Tongue (tissue), 2 donors: ENCODE measurements around the gene CHRND. TPM values are rescaled to one million over a fixed set of nuclear protein-coding genes. Genes with fewer than 3 reads are reported as not detected.

Source experiments
- DNase-seq: peaks from one replicate; pipeline ENCODE4 v3.0.0-alpha.2; 2015
- total RNA-seq: library from RNA; depleted of rRNA; stranded (reverse); fragments of >200 nt; gene quantifications from one replicate; pipeline ENCODE4 v1.2.3, GENCODE V29; 2014

Gene CHRND
- total RNA-seq = 34.2 TPM

DNA sequence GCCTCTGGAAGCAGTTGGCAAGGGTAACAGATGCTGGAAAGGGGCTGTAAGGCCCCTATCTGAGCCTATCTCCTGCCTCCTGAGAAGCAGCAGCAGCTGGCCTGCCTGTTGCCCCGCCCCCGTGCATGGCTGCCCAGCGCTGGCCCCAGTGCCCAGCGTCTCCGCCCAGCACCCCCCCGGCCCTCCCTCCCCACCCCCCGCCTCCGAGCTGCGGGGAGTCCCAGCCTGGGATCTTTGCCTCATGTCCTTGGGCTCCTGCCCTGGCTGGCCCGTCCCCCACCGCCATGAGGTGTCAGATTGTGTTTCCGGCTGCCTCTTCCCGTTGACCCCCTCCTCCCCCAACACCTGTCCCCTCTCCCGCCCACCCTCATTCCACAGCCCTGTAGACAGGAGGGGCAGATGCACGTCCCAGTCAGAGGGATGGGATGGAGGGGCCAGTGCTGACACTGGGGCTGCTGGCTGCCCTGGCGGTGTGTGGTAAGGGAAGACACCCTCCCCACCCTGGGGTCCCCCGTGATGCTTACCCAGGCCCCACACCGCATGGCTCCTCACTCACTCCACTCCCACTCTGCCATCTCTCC, at the start of gene CHRND:
Gene CHRND (plus strand): TSS at position 370 of the 581 bp plus-strand sequence. CDS start 56 bp downstream, at position 426.
- DNase-seq = peak; percentile 96

DNA sequence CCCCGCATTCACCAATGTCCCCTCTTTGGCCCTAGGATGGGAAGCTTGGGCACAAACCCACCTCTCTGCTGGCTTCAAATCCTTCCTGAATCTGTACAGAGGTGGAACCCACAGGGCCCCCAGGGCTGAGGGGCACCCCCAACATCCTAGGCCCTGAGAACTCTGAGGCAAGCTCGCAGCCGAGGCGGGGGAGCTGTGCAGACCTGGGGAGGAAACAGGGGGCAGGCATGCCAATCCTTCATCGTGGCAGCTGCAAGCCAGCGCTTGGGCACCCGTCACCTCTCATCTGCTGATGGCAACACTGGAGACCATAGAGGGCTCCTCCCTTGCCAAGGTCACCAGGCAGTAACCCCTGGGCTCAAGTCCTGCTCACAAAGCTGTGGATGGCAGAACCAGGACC, 49.2 kb upstream of the CHRND start:
- no peak for DNase-seq

DNA sequence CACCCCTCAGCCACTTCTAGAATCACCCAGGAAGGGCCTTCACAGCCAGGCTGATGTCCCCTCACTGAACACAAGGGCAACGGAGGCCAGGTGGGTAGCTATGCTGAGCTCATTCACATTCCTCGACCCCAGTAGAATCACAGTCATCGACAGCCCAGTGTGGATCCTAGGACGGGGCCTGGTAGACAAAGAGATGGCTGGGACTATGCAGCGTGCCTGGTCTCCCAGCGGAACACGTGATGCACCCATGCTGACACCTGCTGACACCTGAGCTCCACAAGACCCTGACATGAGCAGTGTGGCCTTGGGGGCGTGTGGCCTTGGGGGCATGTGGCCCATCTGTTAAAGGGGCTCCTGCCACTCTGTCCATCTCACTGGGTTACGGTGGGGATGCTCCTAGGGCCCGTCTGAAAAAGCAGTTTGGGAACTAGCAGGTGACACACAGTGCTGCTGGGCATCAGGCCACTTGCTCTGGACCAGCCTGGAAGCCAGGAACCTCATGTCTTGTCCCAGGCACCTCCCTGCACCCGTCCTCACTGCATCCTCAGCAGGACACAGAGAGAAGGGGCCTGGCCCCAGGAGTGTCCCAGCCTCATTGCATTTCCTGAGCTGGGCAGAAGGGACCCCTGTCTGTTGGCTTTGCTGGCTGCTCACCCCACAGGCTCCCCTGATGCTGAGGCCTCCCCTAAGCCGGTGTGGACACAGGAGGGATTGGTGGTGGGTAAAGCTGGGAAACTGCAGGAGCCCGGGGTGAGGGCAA, 48.0 kb upstream of the CHRND start:
- DNase-seq = no peak

DNA sequence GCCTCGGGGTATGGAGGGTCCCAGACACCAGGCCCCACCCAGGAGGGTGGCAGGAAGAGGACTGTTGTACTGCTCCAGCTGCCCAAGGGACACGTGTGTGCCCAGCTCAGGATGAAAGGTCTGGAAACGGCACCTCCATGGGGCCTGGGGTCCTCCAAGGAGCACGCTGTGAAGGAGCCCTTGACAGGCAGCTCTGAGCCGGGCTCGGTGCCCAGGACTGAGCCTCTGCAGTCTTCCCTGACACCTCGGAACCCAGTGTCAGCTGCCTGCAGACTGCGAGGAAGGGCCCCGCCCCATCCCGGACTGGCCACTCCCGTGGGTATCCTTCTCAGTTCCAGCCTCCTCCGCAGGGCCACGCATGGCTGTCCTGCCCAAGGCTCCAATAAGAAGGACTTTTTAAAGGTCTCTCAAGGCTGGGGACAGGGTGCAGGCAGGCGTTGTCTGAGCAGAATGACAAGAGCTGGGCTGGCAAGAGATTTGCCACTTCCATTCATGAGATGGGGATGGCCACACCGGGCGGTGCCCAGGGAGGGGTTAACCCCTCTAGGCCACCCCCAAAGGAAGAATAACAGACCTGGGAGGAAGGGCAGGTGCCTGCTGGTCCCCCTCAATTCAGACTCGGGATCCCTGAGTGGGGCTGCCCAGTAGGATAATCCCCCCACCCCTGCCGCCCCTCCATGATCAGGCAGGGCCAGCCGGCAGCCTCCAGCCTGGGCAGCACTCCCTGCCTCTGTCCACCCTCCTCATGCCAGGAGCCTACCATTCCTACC, 47.2 kb upstream of the CHRND start:
- DNase-seq = no peak

DNA sequence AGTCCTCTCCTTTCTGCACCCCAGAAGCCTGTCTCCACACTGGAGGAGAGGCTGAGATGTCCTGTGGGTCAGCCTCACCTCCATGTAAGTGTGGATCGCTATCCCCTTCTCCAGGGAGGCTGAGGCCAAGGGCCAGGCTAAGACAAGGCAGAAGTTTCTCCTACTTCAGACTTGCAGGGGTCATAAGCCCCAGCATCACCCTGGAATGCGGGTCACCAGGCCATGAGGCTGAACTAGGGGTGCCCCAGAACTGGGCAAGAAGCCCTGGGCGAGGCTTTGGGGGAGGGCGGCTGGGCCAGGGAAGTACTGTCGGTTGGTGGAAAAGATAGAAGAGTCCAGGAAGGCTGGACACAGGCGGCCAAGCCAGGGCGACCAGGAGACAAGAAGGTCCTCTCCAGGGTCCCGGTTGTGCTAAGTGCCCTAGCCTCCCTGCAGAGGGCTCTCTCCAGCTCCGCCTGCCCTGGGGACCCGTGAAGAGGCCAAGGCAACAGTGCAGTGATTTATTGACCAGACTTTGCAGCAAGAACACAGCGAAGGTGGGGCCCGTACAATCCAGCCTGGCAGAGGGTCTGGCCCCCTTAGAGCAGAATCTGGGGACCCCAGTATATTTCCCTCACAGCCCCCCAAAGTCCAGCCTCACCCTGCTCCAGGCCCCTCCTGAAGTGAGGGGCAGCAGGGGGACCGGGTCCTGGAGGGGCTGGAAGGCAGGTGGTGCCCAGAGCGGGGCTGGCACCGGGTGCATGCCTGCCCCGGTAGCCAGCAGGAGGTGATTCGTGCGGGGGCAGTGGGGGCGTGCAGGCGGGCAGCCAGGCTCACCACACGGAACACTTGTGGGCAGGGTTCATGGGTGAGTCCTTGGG, 46.4 kb upstream of the CHRND start:
- DNase-seq = no peak

DNA sequence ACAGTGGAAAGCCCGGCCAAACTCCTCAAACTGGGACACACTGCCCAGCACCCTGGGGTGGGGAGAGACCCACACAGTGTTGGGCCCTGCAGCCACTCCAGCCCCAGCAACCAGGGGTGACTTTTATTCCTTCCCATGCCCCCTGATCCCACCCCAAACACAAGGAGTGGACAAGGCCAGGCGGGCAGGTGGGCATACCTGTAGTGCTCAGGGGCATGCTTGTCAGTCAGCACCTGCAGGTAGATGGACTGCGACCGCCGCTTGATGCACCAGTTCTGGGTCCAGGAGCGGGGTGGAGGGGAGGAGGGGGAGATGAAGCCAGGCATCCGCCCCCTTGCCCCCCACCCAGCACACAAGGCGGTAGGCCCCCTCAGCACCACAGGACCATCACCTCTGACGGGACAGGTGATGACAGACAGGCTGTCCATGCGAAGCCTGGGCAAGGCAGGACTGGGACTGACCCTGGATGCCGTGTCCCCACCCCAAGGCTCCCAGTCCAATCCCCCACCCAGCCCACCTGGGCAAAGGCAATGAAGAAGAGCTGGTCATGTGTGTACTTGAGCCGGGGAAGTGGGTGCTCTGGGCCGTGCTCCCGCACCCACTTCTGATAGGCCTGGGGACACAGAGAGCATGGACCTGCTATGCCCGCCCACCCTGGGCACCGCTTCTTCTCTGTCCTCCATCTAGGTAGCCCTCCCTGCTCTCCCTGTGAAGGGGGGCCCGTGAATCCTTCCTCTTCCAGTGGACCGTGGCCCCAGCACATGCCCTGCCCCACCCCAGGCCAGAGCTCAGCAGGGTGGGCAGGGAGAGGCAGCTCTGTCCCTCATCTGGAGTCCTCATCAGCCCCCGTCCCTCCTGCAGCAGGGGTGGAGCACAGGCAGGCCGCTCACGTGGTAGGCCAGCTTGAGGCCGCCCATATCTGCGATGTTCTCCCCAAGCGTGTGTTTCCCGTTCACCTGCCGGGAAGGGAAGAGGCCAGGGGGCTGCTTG, 45.5 kb upstream of the CHRND start:
- DNase-seq = no peak

DNA sequence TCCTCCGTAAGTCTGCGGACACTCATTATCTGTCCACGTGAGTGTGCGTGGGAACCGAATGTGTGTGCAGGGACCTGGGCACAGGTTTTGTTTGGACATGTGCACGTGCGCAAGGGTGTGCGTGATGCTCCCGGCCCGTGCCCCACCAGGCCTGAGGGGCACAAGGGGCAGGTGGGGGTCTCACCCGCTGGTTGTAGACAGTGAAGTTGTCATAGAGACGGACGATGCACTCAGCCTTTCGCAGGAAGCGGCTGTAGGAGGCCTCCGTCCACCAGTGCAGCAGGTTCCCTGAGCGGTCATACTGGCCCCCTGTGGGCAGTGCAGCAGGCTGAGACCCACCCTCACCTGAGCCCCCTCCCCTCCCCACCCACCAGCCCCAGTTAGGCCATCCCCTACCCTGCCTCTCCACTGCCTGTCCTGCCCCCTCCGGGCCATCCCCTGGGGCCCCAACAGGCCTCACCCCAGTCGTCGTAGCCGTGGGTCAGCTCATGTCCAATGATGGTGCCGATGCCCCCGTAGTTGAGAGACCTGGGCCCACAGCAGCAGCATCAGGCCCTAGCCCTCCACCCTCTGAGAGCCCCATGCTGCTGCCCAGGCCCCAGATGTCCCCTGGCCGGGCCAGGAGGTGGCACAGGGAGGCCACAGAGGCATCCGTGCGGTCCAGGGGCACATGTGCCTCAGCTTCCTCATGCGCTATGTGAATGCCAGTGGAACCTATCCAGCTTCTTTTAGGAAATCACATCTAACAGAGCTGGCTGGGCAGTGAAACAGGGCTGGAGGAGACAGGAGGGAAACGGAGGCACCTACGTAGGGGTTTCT, 44.4 kb upstream of the CHRND start:
- no peak for DNase-seq

DNA sequence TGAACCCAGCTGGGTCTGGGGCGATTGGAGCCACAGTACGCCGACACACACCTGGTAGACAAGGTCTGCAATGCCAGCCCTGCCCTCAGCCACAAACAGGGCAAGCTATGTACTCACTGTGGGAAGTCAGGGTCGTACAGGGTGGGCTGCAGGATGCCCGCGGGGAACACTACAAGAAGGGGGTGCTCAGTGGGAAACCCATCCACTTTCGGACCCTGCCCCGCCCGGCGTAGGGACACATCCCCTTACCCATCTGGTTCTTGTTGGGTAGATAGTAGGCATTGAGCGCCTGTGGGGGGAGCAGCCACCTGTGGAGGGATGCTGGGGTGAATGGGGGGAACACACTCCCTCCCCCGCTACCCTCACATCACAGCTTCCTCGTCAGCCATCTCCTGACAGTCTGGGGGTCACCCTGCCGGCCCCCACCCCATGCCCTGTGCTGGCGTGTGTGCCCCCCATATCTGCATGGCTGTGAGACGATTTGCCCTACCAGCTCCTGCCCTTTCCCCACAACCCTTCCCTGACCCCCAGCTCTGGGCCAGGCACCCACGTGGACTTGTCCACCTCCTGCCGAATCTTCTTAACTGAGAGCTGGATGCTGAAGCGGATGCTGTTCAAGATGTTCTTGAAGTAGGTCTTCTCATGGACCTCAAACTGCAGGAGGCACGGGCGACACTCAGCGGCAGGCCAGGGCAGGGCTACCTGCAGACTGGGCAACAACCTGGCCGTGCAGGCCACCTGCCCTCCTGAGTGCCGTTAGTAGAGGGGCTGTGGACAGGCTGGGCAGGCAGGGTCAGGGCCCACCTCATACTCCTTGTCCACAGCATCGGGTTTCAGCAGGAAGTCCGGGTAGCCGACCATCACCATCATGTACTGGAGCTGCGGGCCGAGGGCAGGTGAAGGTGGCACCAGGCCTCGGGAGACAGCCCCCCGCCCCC, 43.4 kb upstream of the CHRND start:
- no peak for DNase-seq

DNA sequence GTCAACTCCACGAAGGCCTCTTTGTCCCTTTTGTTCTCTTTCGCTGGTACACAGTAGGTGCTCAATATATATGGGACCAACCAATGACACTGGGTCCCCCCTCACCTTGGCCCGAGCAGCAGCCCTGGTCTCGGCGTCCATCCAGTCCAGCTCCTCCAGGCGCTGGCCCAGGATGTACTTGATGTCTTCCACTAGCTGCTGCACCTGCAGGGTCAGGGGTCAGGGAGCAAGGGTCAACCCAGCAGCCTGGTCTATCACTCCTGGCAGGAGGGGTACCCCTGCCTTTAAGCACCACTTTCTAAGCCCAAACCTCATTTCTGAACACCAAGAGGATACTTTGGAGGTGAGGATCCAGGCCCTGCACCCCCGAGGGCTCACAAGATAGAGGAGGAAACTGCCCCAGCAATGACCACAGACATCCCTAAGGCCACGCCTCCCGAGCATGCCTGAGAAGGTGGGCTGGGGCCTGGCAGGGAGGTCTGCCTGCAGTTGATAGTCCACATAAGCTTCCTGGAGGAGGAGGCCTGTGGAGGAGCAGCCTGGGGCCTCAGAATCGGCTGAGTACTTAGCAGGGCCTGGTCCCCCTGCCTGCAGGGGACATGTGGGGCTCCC, 42.5 kb upstream of the CHRND start:
- no peak for DNase-seq

DNA sequence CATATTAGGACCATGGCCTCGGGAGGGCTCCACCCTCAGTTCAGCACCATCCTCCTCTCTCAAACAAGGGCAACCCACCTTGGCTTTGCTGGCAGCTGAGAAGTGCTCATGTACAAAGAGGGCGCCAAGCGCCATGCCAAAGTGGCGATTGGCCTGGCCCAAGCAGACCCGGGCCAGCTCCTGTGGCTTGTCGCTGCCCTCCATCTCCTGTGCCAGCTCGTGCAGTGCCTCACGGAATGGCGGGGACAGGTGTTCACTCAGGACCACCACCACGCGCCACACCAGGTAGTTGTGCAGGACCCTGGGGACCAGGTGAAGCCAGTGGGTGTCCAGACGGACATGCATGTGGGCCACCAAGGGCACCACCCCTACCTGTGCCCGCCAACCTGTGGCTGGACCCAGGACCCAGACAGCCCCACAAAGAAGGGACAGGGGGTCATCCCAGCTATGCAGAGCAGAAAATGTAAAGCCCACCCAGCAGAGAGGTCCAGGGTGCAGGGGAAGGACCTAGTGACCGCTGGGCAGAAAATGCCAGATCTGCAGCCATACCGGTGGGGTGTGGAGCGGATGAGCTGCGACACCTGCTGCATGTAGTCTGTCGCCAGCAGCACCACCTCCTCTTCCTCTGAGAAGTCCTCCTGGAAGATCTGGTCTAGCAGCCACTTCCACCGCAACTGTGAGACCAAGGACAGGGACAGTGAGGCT, 41.9 kb upstream of the CHRND start:
- DNase-seq = no peak

DNA sequence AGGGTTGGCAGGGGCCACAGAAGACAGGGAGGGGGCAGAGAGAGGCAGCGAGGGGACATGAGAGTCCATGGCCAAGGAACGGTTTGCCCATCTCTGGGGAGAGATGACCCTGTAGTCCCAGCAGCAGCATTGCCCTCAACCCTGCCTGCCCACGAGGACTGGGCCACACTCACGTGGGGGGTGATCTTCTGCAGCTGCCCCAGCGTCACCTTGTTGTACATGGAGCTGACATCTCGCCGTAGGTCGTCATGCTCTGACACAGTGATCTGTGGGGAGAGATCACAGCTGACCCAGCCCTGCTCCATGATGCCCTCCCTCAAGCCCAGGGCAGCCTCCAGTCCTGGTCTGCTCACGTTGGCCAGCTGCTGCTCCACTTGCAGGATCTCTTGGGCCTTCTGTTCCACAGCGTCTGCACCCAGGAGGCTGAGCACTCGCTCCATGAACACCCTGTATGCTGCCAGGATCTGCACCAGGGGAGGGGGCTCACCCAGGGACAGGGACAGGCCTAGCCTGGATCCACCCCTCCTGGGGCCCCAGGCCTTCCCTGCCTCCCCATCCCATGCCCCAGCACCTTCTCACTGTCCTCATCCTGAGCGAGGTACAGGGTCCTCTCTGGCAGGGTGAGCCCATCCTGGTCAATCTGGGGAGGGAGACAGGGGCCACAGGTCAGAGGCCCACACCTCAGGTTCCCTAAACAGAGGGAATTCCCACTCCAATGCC, 41.2 kb upstream of the CHRND start:
- no peak for DNase-seq

DNA sequence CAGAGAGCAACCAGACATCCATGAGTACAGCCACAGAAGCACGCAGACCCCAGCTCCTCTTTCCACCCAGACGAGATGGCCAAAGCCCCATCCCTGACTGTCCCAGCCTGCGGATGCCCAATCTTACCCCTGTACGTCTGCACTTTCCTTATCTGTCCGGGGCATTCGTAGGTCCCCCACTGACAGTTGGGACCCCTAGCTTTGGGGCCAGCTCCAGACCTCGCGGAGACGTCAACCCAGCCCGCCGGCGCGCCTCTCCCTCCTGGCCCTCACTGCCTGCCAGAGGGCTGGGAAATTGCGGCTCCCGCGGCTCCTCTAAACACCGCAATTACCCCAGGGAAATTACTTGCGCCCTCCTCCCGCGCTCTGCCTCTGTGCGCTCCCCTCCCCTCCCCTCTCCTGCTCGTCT, 40.6 kb upstream of the CHRND start:
- DNase-seq = no peak

DNA sequence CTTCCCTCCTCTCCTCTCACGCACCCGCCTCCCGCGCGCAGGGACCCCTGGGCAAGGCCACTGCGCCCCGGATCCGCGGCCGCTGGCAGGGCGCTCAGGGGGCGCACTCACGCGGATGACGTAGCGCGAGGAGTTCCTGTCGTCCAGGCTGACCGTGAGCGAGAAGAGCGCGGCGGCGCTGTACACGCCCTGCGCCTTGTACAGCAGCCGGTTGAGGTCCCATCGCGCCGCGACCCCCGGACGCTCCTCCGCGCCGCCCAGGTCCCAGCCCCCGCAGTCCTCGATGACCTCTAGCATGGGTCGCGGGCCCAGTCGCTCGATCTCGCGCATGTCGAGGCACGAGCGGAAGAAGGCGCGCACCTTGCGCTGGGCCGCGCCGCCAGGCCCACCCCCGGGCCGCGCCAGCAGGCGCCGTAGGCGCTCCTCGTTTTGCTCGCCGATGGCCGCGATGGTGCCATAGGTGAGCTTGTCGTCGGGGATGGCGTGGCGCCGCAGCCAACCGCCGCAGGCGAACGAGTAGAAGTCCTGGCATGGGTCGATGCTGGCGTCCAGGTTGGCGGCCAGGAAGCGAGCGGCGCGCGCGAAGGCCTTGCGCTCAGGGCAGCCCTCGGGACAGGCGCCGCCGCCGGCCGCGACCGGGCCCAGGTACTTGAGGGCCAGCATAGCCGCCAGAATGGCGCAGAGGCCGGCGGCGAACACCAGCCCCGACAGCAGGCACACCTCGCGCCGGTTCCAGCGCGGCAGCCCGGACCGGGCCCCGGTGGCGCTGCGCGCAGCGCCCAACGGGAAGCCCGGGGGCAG, 40.0 kb upstream of the CHRND start:
- no peak for DNase-seq

DNA sequence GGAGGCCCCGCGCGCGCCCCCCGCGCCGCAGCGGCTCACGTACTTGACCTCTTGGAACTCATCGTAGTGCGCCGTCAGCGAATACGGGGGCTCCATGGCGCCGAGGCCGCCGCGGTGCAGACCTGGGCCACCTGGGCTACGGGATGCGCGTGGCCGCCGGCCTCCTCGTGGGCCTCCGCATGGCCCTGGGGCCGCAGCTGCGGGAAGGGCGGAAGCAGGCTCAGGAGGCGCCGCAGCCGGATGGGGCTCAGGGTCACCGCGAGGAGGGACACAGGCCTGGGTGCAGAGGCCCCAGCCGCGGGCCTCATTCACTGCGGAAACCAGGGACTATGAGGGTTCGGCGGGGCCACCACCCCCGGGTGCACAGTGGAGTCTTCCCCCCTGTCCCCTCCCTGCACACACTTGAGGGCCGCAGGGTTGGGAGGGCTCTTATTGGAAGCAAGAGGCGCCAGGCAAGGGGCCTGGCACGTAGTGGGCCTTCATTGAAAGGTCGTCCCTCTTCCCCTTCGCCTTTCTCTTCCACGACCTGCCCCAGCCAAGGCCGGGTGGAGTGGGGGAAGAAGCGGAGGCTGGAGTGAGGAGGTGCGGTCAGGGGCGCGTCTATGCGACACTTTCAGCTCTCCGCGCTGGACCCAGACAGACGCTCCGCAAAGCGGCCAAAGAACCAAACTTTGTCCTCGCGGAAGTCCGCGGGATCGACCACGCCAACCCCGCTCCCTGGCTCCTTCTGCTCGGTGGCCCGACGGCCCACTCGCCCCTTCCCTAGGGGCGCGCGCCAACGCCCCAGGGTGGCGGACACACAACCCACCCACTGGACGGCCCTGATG, 39.2 kb upstream of the CHRND start:
- DNase-seq = no peak

DNA sequence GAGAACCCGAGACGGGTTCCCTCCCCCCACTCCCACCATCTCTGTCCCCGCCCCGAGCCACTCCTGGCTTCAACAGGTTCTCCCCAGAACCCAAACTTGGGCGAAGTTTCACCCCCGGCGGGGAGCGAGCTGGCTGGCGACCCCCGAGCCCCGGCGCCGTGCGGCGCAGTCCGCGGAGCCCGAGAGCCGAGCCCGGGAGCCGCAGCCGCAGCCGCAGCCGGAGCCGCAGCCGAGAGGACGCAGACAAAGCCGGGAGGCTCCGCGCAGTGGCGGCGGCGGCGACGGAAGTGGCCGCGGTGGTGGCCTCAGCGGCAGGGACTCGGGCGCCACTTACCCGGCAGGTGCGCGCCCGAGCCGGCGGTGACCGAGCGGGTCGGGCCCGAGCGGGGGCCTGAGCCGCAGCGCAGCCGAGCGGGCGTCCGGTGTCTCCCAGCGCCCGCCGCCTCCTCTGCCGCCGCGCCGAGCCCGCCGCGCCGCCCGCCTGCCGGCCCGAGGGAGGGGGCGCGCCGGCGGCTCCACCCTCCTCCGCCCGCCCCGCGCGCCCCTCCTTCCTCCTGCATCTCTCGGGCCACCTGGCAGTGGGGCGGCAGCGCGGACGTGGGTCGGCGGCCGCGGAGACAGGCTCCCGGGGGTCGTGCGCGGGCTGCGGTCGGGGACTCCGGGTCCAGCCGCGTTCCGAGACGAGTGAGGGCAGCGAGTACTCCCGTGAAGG, 38.4 kb upstream of the CHRND start, which contains the start of gene ECEL1:
Gene ECEL1 (minus strand): TSS at position 450 of the 712 bp plus-strand sequence. CDS start 1,181 bp downstream, outside the sequence.
- peak; percentile 17 for DNase-seq
